Breast epithelium (tissue), 3 donors: ENCODE results near the gene WDR90.
A peak's percentile ranks its signal among the peaks of the same experiment; 100 is the strongest.

ENCODE experiments used
- CTCF ChIP-seq, 3 donors: fragments of 450-650 bp; IDR thresholded peaks; one replicate each; pipeline ENCODE4 v1.5.1; 2016 to 2017; ENCODE audit warnings: antibody characterized with exemption in 3 of 3, mild to moderate bottlenecking in 3 of 3, moderate library complexity in 3 of 3
- POLR2A ChIP-seq: fragments of 450-650 bp; IDR thresholded peaks from one replicate; pipeline ENCODE4 v1.6.1; 2016; ENCODE audit warnings: antibody characterized with exemption, mild to moderate bottlenecking, moderate library complexity
- POLR2AphosphoS5 ChIP-seq, 3 donors: sonication (generic); formaldehyde crosslinking; IDR thresholded peaks; one replicate each; pipeline ENCODE4 v1.6.1; 2017; ENCODE audit warnings: antibody characterized with exemption in 3 of 3

DNA sequence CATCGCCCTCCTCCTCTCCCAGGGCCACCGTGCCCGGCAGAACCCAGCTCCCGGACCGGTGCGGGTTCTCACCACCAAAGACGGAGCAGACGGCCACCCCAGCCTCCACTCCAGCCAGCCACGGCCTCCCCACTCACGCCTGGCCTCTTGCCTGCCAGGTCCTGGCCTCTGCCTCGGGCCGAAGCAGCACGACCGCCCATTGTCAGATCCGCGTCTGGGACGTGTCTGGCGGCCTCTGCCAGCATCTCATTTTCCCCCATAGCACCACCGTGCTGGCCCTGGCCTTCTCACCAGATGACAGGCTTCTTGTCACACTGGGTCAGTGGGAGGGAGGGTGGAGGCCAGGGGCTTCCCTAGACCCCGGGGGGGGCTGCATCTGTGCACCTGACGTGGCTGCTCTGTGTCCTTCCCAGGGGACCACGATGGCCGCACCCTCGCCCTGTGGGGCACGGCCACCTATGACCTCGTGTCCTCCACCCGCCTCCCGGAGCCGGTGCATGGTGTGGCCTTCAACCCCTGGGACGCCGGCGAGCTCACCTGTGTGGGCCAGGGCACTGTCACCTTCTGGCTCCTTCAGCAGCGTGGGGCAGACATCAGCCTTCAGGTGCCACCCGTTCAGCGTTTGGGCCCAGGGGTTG, 12.1 kb downstream of the WDR90 start:
- peak; percentile 2 to 55 (median 7) for TF ChIP-seq CTCF (IDR thresholded peaks at IDR 0.05)
- no peak for TF ChIP-seq POLR2A
- TF ChIP-seq POLR2AphosphoS5 (IDR thresholded peaks at IDR 0.05), result no peak
